GM20000 (cell line): ENCODE measurements around the gene CYRIA.

Experiments used
- DNase-seq: peaks from one replicate; pipeline ENCODE4 v3.0.0; 2012; ENCODE audit warnings: low spot score
- TF ChIP-seq, protein P1 (sequence below): IDR thresholded peaks from 2 replicates; pipeline ENCODE4 v1.5.1; 2012; ENCODE audit warnings: mild to moderate bottlenecking, control low read depth; ENCODE audit errors: extremely low read depth, missing control alignments

The CYRIA gene

DNA sequence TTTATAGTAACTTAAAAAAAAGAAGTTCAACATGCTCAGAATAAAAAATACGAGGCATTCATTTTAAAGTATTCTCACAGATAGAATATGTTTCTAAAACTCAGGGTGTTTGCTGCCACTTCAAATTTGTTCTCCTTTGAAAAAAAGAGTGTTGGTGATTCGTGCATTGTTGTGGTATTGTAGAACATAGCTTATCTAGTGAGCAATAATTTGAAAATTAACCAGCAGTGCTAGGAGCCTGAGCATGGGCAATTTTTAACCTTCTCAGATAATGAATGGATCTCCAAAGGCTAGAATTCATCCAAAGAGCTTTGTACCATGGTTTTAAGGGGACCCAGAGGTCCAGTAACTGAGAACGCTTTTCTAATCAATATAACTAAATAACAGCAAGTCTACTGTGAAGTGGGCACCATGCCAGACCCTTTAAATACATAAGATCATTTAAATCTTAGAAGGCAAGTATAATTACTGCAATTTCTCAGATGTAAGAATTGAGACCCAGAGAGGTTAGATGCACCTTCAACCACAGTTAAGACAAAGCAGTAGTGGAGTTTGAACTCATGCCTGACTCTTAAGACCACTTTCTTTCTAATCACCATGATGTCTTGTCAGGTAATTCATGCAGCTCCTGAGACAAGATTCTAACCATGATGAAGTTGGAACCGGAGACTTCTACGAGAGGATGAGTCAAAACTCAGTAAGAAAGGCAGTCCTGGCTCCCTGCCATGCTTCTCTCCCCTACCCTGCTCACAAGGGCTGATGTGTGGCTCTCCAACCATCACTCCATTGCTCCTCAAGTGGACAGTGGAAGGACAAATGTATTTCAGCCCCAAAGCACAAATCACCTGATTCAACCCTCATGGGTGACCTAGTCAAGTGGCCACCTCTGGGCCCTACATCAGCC is 3.4 kb downstream of the CYRIA start:
- no peak for DNase-seq
- TF ChIP-seq, protein P1, sequence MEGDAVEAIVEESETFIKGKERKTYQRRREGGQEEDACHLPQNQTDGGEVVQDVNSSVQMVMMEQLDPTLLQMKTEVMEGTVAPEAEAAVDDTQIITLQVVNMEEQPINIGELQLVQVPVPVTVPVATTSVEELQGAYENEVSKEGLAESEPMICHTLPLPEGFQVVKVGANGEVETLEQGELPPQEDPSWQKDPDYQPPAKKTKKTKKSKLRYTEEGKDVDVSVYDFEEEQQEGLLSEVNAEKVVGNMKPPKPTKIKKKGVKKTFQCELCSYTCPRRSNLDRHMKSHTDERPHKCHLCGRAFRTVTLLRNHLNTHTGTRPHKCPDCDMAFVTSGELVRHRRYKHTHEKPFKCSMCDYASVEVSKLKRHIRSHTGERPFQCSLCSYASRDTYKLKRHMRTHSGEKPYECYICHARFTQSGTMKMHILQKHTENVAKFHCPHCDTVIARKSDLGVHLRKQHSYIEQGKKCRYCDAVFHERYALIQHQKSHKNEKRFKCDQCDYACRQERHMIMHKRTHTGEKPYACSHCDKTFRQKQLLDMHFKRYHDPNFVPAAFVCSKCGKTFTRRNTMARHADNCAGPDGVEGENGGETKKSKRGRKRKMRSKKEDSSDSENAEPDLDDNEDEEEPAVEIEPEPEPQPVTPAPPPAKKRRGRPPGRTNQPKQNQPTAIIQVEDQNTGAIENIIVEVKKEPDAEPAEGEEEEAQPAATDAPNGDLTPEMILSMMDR = no peak

DNA sequence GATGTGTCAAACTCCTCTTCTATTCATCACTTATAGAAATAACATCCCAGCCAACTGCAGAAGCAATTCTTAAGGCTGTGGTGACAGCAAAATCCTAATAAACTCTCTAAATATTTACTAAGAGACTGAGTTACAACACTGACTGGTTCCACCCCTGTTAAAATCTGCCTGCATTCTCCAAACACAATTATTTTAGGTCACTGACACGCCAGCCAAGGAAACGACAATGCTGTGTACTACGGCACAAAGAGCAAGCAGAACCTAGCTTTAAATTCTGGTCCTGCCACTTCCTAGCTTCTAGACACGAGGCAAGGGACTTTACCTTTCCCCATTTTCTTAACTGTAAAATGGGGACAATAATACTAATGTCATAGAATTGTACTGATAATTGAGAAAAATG is 4.1 kb downstream of the CYRIA start:
- TF ChIP-seq, protein P1 = no peak

DNA sequence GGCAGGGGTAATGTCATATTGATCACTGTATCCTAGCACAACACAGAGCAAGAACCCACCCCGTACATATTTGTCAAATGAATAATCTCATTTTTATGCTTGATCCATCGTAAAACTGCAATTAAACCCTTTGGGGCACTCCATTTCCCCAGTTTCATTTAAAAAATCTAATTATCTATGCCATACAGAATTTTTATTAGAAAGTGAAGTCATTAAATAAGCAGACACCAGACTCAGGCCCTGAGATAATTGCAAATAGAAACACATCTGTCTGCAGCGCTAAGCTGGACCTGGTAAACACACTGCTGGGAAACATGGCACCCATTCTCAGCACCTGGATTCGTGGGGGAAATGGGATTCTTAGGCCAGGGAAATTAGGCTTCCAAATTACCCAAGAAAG is 5.1 kb downstream of the CYRIA start:
- TF ChIP-seq, protein P1 = no peak
- DNase-seq = no peak

More for the DNA sequence above, 4.1 kb downstream of the CYRIA start:
- no peak for DNase-seq

DNA sequence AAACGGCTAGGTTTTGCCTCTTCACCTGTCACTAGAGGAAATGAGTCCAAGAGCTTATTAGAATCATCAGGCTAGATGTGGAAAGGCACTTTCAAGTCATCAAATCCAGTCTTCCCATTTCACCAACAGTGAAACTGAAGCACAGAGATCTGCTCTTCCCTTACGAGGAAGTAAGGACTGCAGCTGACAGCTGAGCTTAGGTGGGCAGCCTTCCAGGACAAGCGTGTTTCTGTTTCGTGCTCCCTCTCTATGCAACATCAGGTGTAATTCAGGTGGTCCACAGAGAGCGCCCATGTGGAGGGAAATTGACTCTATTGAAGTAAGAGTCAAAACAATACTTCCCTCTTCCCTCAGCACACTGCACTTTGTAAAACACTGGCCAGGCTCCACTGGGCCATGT is 5.5 kb downstream of the CYRIA start:
- no peak for DNase-seq
- TF ChIP-seq, protein P1 = no peak

DNA sequence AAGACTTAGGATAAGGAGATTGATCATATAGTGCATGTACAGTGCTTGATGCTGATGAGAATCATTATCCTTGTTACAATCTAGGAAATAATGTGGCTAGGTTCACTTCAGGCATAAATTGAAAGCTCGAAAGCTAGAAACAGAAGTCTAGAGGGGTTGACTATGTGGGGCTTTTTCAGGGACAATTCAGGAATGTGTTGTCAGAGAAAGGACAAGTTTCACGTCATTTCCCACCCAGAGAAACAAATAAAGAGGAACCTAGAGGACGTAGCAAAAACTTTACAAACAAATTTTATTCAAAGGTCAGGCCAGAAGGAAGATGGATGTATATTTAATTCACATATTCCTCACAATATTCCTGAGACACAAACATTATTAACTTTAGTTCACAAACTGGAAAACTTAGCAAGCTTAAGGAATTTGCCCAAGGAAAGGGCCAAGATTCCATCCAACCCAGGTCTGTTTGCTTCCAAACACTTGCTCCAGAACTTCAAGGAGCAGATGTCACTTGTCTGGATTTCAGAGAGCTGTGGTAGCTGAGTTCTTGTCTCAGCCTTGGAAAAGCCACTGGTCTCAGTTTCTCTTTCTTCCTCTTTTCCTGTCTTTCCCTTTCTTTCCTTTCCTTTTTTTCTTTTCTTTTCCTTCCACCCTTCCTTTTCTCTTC is 7.4 kb downstream of the CYRIA start:
- TF ChIP-seq, protein P1 = no peak
- no peak for DNase-seq

DNA sequence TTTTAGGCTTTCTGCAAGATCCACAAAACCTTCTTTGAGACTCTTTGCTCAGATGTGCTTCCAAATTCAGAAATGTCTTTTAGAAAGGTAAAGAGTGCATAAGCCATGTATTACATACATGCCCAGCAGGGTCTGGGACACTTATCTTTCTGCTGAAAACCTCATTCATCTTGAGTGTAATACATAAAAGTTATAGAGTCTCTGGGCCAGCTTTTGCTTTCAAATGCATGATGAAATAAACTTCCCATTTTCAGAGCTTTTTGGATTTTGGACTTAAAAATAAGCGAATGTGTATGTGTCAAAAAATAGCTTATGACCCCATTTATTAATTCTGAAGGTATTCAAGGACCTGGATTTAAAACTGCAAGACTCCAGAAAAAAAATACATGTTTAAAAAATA is 8.0 kb downstream of the CYRIA start:
- TF ChIP-seq, protein P1 = no peak
- no peak for DNase-seq

DNA sequence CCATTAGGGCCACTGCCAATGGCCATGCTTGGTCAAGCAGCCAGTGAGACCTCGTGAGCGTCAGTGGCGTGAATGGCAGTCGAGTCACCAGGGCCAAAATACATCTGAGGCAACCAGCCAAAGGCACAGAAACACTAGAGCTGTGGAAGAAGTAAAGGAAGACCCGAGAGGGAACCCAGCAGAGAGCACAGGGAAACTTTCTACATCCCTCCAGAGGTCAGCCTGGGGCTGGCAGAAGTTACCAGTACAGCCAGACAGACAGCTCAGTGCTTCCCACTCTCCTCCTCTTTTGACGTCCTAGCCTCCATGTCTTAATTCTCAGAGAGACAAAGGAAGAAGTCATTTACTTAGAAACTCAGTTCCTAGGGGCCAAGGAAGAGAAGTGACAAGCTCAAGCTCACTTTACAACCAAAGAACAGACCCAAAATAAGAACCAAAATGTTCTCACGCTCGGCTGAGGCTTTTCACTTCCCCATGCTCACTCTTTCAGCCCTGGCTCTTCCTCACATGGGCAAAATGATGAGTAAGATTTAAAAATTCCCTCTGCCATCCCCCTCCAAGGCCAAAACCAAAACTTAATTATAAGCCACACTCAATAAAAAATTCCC is 8.7 kb downstream of the CYRIA start:
- TF ChIP-seq, protein P1 = no peak
- DNase-seq = peak; percentile 74
